NCI-H526 treated with DMSO at 0.1 percent for 48 hours (cell line): ENCODE measurements around the gene RNF135.
A peak's percentile ranks its signal among the peaks of the same experiment; 100 is the strongest.
"Not testable (repeated sequence)": the region's sequence is repeated elsewhere in the genome, so short reads cannot be mapped to it uniquely, and the experiment has no call there.

Experiments used
- DNase-seq: peaks from one replicate; lab custom pipeline; 2025; lab: John Stamatoyannopoulos, UW

The RNF135 gene

DNA sequence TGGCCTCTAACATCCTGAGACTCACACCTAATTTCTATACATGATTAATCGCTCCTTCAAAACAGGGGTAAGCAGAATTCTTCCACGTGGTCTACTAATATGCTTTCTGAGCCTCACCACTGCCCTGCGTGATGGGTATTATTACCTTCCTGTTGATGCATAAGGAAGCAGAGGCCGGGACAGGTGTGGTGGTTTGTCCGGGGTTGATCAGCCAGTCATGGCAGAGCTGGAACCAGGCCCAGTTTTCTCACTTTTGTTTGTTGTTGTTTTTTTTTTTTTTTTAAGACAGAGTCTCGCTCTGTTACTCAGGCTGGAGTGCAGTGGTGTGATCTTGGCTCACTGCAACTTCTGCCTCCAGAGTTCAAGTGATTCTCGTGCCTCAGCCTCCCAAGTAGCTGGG is 31.2 kb downstream of the RNF135 start:
- DNase-seq: no peak

DNA sequence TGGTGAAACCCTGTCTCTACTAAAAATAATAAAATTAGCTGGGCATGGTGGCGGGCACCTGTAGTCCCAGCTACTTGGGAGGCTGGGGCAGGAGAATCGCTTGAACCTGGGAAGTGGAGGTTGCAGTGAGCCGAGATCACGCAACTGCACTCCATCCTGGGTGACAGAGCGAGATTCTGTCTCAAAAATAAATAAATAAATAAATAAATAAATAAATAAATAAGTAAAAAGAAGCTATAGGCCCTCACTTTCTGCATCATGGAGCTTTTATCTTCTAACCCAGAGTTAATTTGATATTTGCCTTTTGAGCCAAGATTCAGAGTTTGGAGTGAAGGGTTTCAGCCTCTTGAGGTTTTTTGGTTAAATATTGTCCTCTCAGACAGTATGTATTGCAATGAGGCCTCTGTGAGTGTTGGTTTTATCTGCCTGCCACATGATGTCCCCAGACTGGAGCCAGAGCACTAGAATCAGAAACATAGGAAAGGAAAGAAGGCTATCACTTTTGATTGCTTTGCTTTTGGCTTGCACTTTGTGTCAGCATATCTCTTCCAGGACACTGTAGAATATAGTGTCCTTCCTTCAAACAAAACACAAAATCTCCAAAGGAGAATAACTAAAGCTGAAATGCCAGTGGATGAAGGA is 32.5 kb downstream of the RNF135 start:
- DNase-seq: no peak

DNA sequence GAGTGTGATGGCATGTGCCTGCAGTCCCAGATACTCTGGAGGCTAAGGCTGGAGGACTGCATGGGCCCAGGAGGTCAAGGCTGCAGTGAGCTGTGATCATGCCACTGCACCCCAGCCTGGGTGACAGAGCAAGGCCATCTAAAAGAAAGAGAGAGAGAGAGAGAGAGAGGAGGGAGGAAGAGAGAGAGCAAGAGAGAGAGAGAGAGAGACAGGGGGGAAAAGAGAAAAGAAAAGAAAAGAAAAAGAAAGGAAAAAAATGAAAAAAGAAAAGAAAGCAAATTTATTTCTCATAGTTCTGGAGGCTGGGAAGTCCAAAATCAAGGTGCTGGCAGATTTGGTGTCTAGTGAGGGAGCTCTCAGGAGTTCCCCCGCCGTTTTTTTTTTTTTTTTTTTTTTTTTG is 33.3 kb downstream of the RNF135 start:
- DNase-seq: no peak

DNA sequence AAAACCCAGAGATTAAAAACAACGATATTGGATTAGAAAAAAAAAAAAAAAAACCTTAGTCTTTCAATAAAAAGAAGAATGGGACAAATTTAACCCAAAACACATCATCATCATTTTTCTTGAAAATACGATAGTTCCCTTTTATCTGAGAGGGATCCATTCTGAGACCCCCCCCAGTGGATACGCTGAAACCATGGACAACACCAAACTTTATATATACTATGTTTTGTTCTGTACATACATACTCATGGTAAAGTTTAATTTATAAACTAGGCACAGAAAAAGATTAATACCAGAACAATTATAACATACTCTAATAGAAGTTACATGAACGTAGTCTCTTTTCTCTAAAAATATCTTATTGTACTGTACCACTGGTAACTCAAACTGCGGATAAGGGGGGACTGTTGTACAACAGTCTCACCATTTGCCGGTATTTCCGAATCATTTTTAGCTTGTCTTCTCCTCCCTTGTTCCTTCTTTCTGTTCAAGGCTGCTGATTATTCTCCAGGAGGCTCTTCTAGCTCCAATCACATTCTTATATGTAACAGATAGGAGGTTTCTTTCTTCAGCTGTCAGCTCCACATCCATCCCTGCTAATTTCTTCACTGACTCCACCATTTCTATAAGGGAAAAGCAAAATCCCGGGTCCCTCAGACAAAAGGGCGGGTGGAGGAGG is 37.0 kb downstream of the RNF135 start:
- no peak for DNase-seq

DNA sequence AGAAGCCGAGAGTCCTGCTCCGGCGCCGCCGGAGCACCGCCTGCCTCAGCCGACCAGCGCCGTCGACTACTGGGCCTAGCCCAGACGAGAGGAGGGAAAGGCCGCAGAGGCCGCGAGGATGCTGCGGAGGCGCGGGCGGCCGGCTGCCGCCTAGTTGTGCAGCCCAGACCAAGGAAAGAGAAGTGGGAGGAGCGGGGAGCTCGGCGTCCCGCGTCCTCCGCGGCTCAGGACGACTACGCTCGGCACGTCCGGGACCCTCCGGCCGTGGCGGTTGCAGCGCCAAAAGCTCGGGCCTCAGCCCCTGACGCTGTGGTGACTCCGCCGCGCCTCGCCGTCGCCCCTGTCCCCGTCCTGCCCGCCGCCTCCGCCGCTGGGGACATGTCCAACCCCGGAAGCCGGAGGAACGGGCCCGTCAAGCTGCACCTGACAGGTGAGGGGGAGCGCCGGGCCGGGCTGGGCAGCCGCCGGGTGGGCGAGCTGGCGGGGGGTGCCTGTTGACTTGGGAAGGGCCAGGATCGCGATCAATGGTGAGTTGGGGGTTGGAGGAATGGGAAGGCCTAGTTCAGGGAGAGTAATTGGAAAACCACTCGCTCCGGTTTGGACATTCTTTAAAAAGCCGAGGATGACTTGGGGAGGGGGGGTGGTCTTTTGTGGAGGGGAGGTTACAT is 37.7 kb downstream of the RNF135 start:
- peak; percentile 80 for DNase-seq

DNA sequence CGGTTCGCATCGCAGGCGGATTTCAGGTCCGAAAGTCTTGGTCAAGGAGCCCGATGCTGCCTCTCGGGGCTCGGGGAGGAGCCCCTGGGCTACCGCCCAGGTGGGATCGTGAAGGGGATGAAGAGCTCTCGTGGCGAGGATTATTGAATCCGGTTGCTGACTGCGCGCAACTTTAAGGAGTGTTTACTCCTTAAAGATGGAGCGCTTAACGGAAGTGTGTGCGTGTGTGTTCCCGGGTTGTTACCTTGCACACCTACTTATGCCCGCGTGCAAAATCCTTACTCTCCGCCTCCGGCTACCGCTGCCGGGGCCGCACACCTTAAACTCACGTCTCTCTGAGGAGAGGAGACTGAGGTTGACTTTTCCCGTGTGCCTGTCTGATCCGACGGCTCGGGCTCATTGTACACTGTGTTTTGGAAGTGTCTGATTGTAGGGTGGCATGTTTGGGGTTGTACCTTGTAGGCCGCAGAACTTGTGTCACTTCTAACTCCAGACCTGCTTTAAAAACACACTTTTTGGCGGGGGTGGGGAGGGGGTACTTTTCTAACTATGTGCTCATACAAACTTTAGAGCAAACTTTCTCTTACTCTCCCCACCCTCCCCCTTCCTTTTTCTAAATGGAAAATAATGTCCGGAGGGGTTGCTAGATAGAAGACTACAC is 38.3 kb downstream of the RNF135 start:
- DNase-seq: peak; percentile 75

DNA sequence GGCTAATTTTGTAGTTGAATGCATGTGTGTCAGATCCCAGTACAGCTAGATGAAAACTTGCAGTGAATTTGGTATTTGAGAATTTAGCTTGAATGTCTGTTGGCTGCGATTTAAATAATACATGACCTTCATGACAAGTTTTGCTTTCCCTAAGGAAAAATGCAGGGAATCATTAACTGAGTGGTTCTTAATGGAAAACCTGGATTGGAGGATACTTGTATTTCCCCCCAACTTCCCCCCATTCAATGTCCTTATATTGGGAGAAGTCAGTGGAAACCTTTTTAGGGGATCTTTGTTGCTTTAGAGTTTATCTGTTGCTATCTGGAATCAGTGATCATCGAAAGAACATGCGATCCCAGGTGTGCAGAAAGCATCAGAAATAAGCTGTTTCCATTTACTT is 39.2 kb downstream of the RNF135 start:
- DNase-seq: not testable (repeated sequence)

DNA sequence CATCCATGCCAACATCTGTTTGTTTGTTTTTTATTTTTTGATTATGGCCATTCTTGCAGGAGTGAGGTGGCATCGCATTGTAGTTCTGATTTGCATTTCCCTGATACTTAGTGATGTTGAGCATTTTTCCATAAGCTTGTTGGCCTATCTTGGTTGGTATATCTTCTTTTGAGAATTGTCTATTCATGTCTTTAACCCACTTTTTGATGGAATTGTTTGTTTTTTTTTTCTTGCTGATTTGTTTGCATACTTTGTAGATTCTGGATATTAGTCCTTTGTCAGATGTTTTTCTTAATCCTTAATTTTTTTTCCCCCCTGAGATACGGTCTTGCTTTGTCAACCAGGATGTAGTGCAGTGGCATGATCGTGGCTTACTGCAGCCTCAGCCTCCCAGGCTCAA is 43.0 kb downstream of the RNF135 start:
- DNase-seq: no peak

DNA sequence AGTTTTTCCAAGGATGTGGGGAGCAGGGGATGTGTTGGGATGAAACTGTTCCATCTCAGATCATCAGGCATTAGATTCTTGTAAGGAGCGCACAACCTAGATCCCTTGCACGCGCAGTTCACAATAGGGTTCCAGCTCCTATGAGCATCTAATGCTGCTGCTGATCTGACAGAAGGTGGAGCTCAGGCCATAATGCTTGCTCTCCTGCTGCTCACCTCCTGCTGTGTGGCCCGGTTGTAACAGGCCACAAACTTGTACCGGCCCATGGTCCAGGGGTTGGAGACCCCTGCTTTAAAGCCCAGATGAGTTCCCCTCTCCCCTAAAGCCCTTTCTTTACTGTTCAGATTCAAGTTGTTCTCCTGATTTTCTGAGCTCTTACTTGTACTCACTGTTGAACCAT is 44.8 kb downstream of the RNF135 start:
- DNase-seq: no peak

DNA sequence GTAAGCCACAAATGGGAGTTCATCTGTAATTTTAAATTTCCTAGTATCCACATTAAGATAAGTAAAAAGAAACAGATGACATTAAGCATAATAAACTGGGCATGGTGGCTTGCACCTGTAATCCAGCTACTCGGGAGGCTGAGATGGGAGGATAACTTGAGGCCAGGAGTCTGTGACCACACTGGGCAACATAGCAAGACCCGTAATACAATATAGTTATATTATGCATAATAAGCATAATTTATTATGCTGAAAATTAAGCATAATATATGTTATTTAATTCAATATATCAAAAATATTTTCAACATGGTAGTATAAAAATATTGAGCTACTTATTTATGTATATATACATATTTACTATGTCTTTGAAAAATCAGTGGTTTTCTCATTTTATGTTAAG is 48.2 kb downstream of the RNF135 start:
- no peak for DNase-seq

DNA sequence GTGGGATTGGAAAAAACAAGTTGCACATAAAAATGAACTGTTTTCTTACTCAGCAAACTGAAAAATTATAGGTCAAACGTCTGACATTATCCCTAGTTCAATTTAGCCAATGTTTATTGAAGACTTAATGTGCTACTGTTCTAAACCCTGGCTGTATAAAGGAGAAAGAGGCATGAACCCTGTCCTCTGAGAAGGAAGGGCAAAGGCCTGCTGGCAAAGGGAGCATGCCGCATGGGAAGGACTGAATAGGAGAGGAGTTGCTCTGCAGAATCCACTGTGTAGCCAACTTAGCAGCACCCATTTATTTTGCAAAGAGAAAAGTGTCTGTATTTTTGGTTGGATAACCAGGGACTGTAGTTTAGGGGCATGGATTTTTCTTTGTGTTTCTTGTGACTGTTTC is 52.3 kb downstream of the RNF135 start:
- DNase-seq: not testable (repeated sequence)

DNA sequence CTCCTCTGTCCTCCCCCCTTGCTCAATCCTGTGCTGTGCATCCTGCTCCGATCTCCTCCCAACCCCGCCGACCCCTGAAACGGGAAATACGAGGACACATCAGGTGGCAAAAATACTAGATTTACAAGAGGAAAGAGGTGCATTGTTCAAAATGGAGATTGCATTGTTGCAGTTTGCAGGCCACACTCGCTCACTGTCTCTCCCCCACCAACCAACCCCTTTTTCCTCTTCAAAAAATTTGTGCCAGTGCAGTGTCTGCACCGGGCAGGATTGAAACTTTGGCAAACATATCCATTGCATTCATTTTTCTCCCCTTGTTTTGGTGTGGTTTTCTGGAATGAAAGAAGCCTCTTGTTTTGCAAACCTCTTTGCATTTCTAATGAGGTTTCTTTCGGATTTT is 61.0 kb downstream of the RNF135 start:
- no peak for DNase-seq

DNA sequence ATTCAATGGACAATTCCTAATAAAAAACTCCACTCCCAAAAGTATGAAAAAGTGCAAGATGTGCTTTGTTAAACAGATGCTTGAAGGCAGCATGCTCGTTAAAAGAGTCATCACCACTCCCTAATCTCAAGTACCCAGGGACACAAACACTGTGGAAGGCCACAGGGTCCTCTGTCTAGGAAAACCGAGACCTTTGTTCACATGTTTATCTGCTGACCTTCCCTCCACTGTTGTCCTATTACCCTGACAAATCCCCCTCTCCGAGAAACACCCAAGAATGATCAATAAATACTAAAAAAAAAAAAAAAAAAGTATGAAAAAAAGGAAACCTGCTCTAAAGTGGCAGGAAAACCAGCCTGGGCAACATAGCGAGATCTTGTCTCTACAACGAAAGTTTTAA is 64.8 kb downstream of the RNF135 start:
- DNase-seq: not testable (repeated sequence)

DNA sequence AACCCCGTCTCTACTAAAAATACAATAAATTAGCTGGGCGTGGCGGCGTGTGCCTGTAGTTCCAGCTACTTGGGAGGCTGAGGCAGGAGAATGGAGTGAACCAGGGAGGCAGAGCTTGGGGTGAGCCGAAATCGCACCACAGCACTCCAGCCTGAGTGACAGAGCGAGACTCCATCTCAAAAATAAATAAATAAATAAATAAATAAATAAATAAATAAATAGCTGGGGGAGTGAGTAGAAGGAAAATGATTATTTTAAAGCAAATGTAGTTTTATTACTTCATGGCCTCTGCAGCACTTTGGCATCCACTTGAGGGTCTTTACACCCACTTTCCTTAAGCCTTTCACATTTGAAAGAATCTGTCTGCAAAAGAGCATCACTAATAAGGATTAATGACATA is 70.0 kb downstream of the RNF135 start:
- not testable (repeated sequence) for DNase-seq

DNA sequence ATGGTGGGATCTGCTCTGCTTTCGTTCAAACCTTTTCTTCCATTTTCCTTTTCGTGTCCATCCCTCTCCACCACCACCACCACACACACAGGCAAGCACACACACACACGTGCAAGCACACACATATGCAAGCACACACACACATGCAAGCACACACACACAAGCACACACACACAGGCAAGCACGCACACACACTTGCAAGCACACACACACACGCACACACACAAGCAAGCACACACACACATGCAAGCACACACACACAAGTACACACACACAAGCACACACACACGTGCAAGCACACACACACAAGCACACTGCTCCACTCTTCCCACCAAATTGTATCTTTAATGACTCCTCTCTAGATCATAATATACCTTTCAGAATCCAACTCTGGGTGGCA is 71.5 kb downstream of the RNF135 start:
- not testable (repeated sequence) for DNase-seq

DNA sequence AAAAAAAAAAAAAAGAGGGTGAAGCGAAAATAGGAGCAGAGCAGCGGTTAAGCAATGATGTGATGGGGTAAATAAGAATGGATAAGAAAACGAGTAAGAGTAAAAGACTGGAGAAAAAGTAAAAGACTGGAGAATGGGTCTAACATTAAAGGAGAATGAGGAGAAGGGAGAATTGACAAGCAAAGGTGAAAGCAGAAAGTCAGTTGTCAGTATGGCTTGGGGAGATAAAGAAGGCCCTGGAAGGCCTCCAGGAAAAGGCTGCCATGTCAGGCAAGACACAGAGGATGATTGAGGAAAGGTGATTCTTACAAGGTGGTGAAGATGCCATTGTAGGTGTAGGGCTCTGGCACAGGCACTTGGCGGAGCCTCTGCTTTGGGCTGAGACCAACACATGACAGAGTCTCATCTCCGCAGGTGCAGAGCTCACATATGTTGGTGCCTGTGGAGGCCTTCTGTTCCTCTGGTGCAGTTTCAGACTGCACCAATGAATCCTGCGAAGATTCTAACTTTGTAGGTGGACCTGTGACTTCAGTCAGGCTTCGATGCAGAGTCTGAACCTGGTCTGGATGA is 76.1 kb downstream of the RNF135 start:
- not testable (repeated sequence) for DNase-seq

DNA sequence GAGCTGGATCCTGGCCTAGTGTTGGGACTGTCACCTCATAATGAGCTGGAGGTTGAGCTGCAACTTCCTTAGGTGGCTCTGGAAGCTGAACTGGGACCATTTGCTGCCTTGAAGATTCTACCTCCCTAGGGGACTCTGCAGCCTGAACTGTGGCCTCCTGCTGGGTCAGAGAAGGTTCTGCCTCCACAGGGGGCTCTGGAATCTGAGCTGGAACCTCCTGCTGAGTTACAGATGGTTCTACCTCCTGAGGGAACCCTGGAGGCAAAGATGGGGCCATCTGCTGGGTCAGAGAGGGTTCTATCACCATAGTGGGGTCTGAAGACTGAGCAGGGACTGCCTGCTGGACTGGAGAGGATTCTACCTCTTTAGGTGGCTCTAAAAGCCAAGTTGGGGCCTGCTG is 77.3 kb downstream of the RNF135 start:
- no peak for DNase-seq

DNA sequence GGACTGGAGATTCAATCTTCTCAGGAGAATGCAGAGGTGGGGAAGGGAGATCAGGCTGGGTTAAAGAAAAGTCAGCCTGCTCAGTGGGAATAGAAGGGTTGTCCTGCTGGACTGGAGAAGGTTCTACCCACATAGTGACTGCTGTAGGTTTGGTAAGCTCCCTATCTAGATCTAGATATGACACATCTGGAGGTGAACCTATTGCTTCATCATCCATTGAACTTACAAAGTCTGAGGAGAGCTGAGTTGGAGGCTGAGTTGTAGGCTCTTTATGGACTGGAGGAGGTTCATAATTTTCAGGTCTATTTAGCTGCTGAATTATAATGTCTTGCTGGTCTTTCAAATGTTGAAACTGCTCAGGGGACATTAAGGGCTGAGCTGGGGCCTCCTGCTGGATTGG is 77.9 kb downstream of the RNF135 start:
- no peak for DNase-seq
